Prostate gland (tissue), 2 donors: Measurements from ENCODE around the gene TSPAN32. TPM values are rescaled to one million over a fixed set of nuclear protein-coding genes. Genes with fewer than 3 reads are reported as not detected.

Experiments used
- DNase-seq: peaks from one replicate; pipeline ENCODE4 v3.0.0-alpha.2; 2019; ENCODE audit warnings: low spot score
- H3K27ac ChIP-seq, 2 donors: fragments of 200-600 bp; sonication (generic); 2 replicates each; pipeline ENCODE4 v1.5.1; 2017 to 2019
- H3K27me3 ChIP-seq: fragments of 200-600 bp; sonication (generic); replicated peaks from 2 replicates; pipeline ENCODE4 v1.5.1; 2019; ENCODE audit not compliant: insufficient read depth
- H3K36me3 ChIP-seq, 2 donors: fragments of 200-600 bp; sonication (generic); 1 replicate in 1 of 2; 2 replicates in 1 of 2; pipeline versions ENCODE4 v1.5.1 to v1.8.1; 2017 to 2019
- H3K4me1 ChIP-seq: fragments of 200-600 bp; sonication (generic); replicated peaks from 2 replicates; pipeline ENCODE4 v1.5.1; 2019
- H3K4me3 ChIP-seq, 2 donors: fragments of 200-600 bp; sonication (generic); 2 replicates each; pipeline ENCODE4 v1.5.1; 2017 to 2019
- H3K9me3 ChIP-seq: fragments of 200-600 bp; sonication (generic); 2 replicates; pipeline ENCODE4 v1.5.1; 2017
- POLR2A ChIP-seq: fragments of 450-650 bp; IDR thresholded peaks from one replicate; pipeline ENCODE4 v1.6.1; 2016; ENCODE audit warnings: antibody characterized with exemption, mild to moderate bottlenecking
- POLR2AphosphoS5 ChIP-seq: sonication (generic); formaldehyde crosslinking; IDR thresholded peaks from one replicate; pipeline ENCODE4 v1.6.1; 2017; ENCODE audit warnings: antibody characterized with exemption
- whole genome bisulfite sequencing: methylation state at CpG from one replicate; pipeline ENCODE4 v1.1.5; 2018; 5-methylcytosine and 5-hydroxymethylcytosine counted together
- intact Hi-C: fragments of 100-400 bp; cut with DNase I; formaldehyde crosslinking; loops from one replicate; pipeline ENCODE4 v1.14.2; 2022
- total RNA-seq, 2 donors: library from RNA; depleted of rRNA; stranded (reverse); fragments of >200 nt; gene quantifications; one replicate each; pipeline ENCODE4 v1.1.0, GENCODE V29; 2016
- TF ChIP-seq, protein P1 (sequence below), 4 experiments: fragments of 200-600 bp in 2 of 4; fragments of 450-650 bp in 2 of 4; sonication (generic) in 2 of 4; IDR thresholded peaks; 1 replicate in 3 of 4; 2 replicates in 1 of 4; pipeline ENCODE4 v1.5.1; 2016 to 2019; ENCODE audit warnings: antibody characterized with exemption in 4 of 4, mild to moderate bottlenecking in 2 of 4, moderate library complexity in 2 of 4

Gene TSPAN32
- total RNA-seq, 2 donors from 2014 or later = not detected

DNA sequence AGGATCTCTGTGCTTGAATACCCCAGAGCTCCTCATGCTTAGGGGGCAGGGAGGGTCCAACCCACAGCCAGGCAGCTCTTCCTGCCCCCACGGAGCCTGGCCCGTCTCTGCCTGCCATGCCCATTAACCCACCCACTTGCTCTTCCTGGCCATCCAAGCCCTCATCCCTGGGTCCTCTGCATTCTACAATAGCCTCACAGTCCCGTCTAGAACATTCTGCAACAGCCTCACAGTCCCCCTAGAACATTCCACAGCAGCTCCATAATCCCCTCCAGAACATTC is 15.1 kb downstream of the TSPAN32 start:
- Histone ChIP-seq H3K27me3 (no peaks in the 10 kb centered on the region), H3K27ac (no peak overlapping the region), H3K9me3 (no peaks in the 10 kb centered on the region), H3K4me3 (no peak overlapping the region), H3K36me3 (no peaks in the 10 kb centered on the region), H3K4me1 (peaks cover 8% of the 10 kb centered on the region)
- DNase-seq = no peak
- 80% methylated on average over 3 of the region's 3 CpGs for WGBS
- intact Hi-C loops = loop anchor here (5.0 kb wide), 1 partner anchor 210 kb away; no protein-coding TSS in a partner anchor
- TF ChIP-seq, protein P1, sequence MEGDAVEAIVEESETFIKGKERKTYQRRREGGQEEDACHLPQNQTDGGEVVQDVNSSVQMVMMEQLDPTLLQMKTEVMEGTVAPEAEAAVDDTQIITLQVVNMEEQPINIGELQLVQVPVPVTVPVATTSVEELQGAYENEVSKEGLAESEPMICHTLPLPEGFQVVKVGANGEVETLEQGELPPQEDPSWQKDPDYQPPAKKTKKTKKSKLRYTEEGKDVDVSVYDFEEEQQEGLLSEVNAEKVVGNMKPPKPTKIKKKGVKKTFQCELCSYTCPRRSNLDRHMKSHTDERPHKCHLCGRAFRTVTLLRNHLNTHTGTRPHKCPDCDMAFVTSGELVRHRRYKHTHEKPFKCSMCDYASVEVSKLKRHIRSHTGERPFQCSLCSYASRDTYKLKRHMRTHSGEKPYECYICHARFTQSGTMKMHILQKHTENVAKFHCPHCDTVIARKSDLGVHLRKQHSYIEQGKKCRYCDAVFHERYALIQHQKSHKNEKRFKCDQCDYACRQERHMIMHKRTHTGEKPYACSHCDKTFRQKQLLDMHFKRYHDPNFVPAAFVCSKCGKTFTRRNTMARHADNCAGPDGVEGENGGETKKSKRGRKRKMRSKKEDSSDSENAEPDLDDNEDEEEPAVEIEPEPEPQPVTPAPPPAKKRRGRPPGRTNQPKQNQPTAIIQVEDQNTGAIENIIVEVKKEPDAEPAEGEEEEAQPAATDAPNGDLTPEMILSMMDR (IDR thresholded peaks at IDR 0.05) = no peak
- TF ChIP-seq POLR2AphosphoS5 = no peak
- no peak for TF ChIP-seq POLR2A

DNA sequence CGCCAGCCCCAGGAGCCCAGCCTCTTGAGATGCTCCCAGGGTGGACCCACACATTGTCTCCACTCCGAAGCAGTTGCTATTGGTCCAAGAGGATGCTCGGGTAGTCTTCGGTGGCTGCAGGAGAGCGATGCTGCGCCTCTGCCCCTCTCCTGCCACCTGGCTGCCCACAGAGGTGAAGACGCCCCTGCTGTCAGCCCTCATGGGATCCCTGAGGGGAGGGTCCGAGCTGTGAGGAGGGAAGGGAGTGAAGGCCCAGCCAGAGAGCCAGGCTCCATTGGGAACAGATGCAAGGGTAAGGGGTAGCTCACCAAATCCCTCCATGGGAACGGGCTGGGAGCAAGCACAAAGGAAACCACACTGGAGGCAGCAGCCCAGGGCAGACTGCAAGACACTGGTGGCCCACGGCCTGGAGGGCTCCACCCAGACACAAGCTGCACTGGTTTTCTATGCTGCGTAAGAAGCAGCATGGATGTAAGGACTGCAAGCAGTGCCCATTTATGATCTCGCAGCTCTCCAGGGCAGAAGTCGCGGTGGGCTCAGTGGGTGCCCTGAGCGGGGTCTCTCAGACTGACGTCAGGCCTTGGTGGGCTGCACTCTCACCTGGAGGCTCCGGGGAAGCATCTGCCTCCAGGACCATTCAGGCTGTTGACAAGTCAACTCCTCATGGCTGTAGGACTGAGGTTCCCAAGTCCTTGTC is 15.7 kb downstream of the TSPAN32 start:
- Histone ChIP-seq H3K4me3 (no peak overlapping the region), H3K9me3 (no peaks in the 10 kb centered on the region), H3K4me1 (peaks cover 8% of the 10 kb centered on the region), H3K27ac (no peak overlapping the region), H3K27me3 (no peaks in the 10 kb centered on the region), H3K36me3 (no peaks in the 10 kb centered on the region)
- no peak for DNase-seq
- WGBS = 91% methylated on average over 17 of the region's 17 CpGs
- TF ChIP-seq POLR2AphosphoS5 = no peak
- TF ChIP-seq, protein P1 (IDR thresholded peaks at IDR 0.05) = no peak
- no peak for TF ChIP-seq POLR2A
- intact Hi-C loops = loop anchor here (5.0 kb wide), 1 partner anchor 210 kb away; no protein-coding TSS in a partner anchor

DNA sequence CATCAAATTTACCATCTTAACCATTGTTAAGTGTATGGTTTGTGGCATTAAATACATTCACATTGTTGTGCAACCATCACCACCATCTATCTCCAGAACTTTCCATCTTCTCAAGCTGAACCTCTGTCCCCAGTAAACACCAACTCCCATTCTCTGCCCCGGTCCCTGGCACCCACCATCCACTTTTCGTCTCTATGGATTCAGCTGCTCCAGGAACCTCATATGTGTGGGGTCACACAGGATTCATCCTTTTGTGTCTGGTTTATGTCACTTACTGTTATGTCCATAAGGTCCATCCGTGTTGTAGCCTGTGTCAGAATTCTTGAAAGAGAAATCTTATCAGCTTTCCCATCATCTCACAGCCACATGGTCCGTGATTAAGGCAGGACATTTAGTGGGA is 16.3 kb downstream of the TSPAN32 start:
- intact Hi-C loops = loop anchor here (5.0 kb wide), 1 partner anchor 209 kb away; no protein-coding TSS in a partner anchor
- Histone ChIP-seq H3K27ac (no peak overlapping the region), H3K36me3 (no peaks in the 10 kb centered on the region), H3K4me1 (peaks cover 8% of the 10 kb centered on the region), H3K9me3 (no peaks in the 10 kb centered on the region), H3K27me3 (no peaks in the 10 kb centered on the region), H3K4me3 (no peak overlapping the region)
- 86% methylated on average over 4 of the region's 4 CpGs for WGBS
- no peak for DNase-seq
- TF ChIP-seq, protein P1 (IDR thresholded peaks at IDR 0.05) = no peak
- no peak for TF ChIP-seq POLR2AphosphoS5
- no peak for TF ChIP-seq POLR2A

DNA sequence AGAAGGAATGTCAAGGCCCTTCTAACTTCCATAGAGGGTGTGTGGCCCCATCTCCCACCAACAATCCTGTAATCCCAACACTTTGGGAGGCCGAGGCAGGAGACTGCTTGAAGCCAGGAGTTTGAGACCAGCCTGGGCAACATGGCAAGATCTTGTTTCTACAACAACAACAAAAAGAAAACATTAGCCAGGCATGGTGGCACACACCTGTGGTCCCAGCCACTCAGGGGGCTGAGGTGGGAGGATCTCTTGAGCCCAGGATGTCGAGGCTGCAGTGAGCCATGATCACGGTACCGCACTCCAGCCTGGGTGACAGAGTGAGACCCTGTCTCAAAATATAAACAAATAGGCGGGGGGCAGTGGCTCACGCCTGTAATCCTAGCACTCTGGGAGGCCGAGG is 16.9 kb downstream of the TSPAN32 start:
- Histone ChIP-seq H3K27ac (no peak overlapping the region), H3K36me3 (no peaks in the 10 kb centered on the region), H3K4me1 (peaks cover 8% of the 10 kb centered on the region), H3K9me3 (no peaks in the 10 kb centered on the region), H3K27me3 (no peaks in the 10 kb centered on the region), H3K4me3 (no peak overlapping the region)
- DNase-seq = no peak
- intact Hi-C loops = loop anchor here (5.0 kb wide), 1 partner anchor 209 kb away; no protein-coding TSS in a partner anchor
- TF ChIP-seq POLR2A (no peak), POLR2AphosphoS5 (no peak)
- TF ChIP-seq, protein P1 (IDR thresholded peaks at IDR 0.05) = no peak
- 93% methylated on average over 7 of the region's 7 CpGs for WGBS

DNA sequence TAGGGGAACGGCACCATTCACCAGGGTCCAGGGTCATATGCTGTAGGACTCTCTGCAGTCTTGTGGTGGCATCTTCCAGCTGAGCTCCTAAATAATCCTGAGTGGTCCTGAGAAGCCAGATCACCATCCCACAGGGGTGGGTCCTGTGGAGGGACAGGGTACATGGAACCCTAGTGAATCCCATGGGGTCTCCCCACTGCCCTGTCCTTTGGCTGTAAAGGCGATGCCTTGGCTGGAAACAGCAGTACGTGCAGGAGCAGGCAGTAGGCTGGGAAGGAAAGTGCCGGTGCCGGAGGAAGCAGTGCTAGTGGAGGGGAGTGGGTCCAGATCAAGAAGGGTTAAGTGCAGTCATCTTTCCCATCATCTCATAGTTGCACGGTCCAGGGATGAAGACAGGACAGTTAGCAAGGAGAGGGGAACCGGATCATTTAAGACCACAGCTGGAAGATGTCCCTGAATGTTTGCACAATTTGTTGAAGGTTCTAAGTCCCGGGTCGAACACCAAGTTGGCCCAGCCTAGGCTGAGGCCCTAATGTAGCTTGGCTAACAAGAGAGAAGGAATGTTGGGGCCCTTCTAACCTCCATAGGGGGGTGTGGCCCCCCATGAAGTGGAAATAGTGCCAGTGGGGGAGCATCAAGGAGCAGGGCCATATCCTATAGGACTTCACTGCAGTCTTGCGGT is 18.1 kb downstream of the TSPAN32 start:
- Histone ChIP-seq H3K36me3 (no peaks in the 10 kb centered on the region), H3K27me3 (no peaks in the 10 kb centered on the region), H3K4me3 (no peak overlapping the region), H3K9me3 (no peaks in the 10 kb centered on the region), H3K27ac (no peak overlapping the region), H3K4me1 (no peaks in the 10 kb centered on the region)
- 65% methylated on average over 10 of the region's 10 CpGs for WGBS
- no peak for TF ChIP-seq POLR2A
- TF ChIP-seq POLR2AphosphoS5 = no peak
- TF ChIP-seq, protein P1 (IDR thresholded peaks at IDR 0.05) = no peak
- DNase-seq = no peak
- intact Hi-C loops = loop anchor here (5.0 kb wide), 1 partner anchor 207 kb away; no protein-coding TSS in a partner anchor
